Central memory CD8-positive, alpha-beta T cell (primary cell): Measurements from ENCODE around the gene FYTTD1.

Source experiments
- ATAC-seq: fragments of 150-1000 bp; cut with Tn5 transposase; replicated peaks from 2 replicates; pipeline ENCODE4 v1.10.0; 2022; ENCODE audit warnings: mild to moderate bottlenecking, moderate FRiP score, moderate number of reproducible peaks; ENCODE audit not compliant: poor library complexity, severe bottlenecking; ENCODE audit errors: extremely low read depth
- DNase-seq, 2 donors: peaks; one replicate each; pipeline ENCODE4 v3.0.0; 2021; ENCODE audit warnings: low spot score in 2 of 2
- H3K27ac Mint-ChIP-seq: one replicate; pipeline ENCODE4 v1.8.0; 2022; ENCODE audit warnings: low read depth, mild to moderate bottlenecking, moderate library complexity, mixed read lengths
- H3K27me3 Mint-ChIP-seq: one replicate; pipeline ENCODE4 v1.8.0; 2022; ENCODE audit warnings: mixed read lengths
- H3K36me3 Mint-ChIP-seq: one replicate; pipeline ENCODE4 v1.8.0; 2022; ENCODE audit warnings: mild to moderate bottlenecking, moderate library complexity, mixed read lengths; ENCODE audit not compliant: insufficient read depth
- H3K4me1 Mint-ChIP-seq: one replicate; pipeline ENCODE4 v1.8.0; 2022; ENCODE audit warnings: mixed read lengths
- H3K4me3 Mint-ChIP-seq: one replicate; pipeline ENCODE4 v1.8.0; 2022; ENCODE audit warnings: mild to moderate bottlenecking, moderate library complexity, mixed read lengths
- H3K9me3 Mint-ChIP-seq: one replicate; pipeline ENCODE4 v1.8.0; 2022; ENCODE audit warnings: mixed read lengths

Gene FYTTD1

DNA sequence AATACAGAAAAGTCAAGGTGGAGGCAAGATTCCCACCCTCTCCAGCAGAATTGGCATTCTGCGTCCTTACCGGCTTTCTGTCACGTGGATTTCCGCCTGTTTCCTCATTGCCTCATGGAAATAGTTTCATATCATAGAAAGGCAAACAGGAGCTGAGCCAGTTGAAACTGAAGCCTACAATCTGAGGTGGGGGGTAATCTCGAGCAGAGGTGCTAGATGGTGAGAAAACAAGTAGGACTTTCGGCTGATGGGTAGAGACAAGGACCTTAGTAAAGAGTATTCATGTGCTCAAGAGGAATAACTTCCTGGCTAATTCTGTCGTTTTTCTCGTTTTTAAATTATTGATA is 81.3 kb downstream of the FYTTD1 start:
- H3K27ac Mint-ChIP-seq, result no peak overlapping the region
- H3K4me3 Mint-ChIP-seq, result no peak overlapping the region
- peaks cover 55% of the 10 kb centered on the region for H3K36me3 Mint-ChIP-seq
- DNase-seq, result no peak
- no peak for ATAC-seq
- no peaks in the 10 kb centered on the region for H3K27me3 Mint-ChIP-seq
- H3K9me3 Mint-ChIP-seq, result no peaks in the 10 kb centered on the region
- H3K4me1 Mint-ChIP-seq, result no peaks in the 10 kb centered on the region

- no peak for DNase-seq
- H3K9me3 Mint-ChIP-seq, result no peaks in the 10 kb centered on the region
- no peaks in the 10 kb centered on the region for H3K4me1 Mint-ChIP-seq
- peaks cover 46% of the 10 kb centered on the region for H3K36me3 Mint-ChIP-seq
- H3K27me3 Mint-ChIP-seq, result no peaks in the 10 kb centered on the region
- no peak overlapping the region for H3K27ac Mint-ChIP-seq
- no peak for ATAC-seq
- H3K4me3 Mint-ChIP-seq, result no peak overlapping the region
These were observed 84.4 kb downstream of the FYTTD1 start for GRCh38 chr3:197833930-197834715.

DNA sequence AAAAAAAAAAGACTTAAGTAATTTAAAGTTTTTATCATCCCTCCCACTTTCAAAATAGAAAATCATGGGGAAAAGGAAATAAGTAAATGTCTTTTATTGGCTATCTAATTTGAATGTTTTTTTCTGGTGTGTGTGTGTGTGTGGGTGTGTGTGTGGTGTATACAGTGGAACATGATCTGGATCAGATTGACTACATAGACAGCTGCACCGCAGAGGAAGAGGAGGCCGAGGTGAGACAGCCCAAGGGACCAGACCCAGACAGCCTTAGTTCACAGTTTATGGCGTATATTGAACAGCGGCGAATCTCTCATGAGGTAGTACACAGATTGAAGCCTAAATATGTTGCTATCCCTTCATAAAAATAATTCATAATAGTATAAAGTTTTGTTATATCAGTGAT is 85.8 kb downstream of the FYTTD1 start:
- no peak for DNase-seq
- Mint-ChIP-seq H3K27me3 (no peaks in the 10 kb centered on the region), H3K4me3 (no peak overlapping the region), H3K9me3 (no peaks in the 10 kb centered on the region), H3K36me3 (peaks cover 56% of the 10 kb centered on the region), H3K27ac (peak overlapping the region; percentile 52), H3K4me1 (no peaks in the 10 kb centered on the region)
- ATAC-seq, result no peak

- DNase-seq (no peak), ATAC-seq (no peak)
- Mint-ChIP-seq H3K27me3 (no peaks in the 10 kb centered on the region), H3K9me3 (no peaks in the 10 kb centered on the region), H3K4me3 (no peak overlapping the region), H3K36me3 (peaks cover 56% of the 10 kb centered on the region), H3K27ac (no peak overlapping the region), H3K4me1 (no peaks in the 10 kb centered on the region)
These were observed 86.6 kb downstream of the FYTTD1 start for GRCh38 chr3:197836244-197836643.
